GM19463 (cell line): Measurements from ENCODE around the gene ENOX2.
A peak's percentile ranks its signal among the peaks of the same experiment; 100 is the strongest.

ENCODE experiments used
- ATAC-seq: cut with Tn5 transposase; IDR thresholded peaks from one replicate; pipeline ENCODE4 v1.9.1; 2021; ENCODE audit warnings: mild to moderate bottlenecking, moderate library complexity; ENCODE audit not compliant: unreplicated experiment

The ENOX2 gene

DNA sequence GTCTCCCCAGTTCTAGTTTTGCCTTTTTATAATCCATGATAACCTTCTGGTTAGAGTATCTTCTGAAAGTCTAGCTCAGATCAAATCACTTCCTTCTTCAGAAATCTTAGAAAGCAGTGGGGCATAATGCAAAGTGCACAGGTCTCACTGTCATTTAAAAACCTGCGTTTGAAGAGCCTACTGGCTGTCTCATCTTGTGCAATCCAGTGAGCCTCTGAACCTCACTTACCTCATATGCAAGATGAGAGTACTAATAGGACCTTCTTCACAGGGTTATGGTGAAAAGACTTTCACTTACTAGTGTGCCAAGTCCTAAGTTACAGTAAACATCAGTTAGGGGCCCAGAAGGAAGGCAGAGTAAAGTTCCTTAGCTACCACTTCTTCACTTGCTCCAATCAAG lies 131.4 kb downstream of the ENOX2 start:
- ATAC-seq: no peak

DNA sequence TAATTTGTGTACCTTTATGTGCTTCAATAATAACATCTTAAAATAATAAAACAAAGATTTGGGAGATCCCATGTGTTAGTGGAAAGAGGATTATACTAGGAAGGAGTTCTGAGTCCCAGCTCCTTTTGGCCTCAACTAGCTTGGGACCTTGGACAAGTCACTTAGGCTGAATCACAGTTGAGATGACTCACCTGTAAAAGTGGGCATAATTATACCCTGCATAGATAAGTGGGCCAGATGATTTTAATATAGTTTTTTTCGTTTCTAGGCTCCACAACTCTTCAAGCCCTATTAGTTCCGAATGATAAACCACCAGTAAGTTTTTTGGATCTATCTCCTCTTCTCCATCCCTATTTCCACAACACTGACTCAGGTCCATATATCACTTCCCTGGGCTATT lies 131.8 kb downstream of the ENOX2 start:
- ATAC-seq: no peak

DNA sequence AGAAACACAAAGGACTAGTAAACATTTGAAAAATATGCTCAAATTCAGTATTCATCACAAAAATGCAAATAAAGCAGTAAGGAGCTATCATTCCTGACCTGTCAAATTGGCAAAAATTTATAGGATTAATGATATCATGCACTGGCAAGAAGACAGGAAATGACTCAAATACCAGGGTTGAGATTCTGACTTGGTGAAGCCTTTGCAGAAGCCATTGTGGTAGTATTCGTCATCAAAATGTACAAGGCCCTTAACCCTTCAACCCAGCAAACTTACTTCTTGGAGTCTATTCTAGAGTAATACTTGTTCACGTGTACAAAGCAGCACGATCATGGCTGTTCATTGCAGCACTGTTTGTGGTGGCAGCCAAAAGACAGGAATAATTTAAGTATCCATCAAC lies 132.4 kb downstream of the ENOX2 start:
- ATAC-seq: no peak

DNA sequence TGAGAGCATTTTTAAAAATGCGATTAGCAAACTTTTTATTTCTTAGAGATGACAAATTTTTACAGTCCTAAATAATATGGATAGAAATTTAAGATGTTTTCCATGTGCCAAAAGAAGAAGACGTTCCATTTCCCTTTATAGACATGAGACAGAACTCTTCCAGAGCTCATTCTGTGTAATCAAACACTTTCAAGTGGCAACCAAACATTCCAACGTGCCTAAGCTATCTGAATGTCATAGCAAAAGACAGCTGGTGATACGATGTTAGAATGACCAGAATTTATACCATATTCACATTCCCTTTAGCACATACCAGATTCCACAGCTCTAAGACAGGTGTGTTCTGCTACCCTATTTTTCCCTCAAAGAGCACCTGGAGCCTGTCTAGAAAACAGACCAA lies 133.2 kb downstream of the ENOX2 start:
- no peak for ATAC-seq

DNA sequence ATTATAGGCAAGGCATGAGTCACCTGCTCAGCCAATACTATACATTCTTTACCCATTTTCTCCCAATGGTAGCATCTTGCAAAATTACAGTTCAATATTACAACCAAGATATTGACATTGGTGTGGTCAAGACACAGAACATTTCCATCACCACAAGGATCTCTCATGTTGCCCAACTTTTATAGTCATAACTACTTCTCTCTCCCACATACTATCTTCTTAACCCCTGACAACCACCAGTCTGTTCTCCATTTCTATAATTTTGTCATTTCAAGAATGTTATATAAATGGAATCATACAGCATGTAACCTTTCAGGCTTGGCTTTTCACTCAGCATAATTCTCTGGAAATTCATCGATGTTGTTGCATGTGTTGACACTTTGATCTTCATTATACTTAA lies 144.9 kb downstream of the ENOX2 start:
- ATAC-seq: no peak

DNA sequence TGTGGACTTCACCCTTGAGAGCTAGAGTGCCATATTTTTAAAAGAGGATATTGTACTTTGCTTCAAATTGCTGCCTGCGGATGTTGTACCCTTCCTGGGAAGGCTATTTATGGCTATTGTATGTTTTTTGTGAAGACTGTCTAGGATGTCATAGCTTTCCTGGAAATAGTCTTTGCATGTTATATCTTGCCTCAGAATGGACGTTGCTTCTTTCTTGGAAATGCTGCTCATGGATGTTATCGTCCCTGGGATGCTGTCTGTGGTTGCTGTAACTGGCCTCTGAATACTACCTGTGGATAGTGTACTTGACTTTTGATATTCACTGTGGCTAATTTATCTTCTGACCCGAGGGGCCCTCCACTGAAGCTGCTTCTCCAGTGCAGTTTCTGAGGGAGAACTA lies 146.8 kb downstream of the ENOX2 start:
- ATAC-seq: no peak

DNA sequence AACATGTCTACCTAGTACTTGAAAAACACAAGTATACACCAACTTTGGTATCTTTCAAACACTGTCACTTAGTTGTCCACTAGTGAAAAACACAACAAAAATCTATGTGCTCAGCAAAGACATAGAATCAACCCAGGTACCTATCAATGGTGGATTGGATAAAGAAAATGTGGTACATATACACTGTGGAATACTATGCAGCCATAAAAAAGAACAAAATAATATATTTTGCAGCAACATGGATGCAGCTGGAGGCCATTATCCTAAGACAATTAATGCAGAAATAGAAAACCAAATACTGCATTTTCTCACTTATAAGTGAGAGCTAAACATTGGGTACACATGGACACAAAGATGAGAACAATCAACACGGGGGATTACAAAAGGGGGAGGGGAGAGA lies 148.7 kb downstream of the ENOX2 start:
- no peak for ATAC-seq

DNA sequence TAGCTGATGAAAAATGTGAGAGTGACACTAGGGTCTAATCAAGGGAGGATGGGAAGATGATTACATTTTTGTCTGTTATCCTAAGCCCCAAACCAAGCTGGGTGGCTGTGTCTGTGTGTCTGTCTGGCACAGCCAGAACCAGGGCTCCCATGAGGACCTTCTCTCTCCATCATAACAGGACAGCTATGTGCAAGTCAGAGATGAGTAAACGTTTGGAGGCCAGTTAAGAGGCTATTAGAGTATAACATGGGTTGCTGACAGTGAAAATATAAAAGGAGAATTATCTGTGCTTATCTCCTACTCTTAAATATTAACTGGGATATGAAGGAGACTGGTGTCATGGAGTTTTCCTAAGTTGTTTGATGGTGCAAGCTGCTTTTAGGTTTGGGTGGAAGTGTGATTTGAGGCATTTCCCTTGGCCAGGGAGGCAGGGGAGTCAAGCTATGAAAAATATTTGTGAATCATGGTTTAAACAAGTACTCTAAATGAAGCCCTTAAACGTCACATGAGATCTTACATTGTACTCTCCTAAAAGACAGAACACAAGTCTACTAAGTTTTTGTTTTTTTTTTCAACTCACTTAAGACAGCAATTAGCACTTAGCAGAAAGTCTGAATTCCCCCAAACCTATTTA lies 156.2 kb downstream of the ENOX2 start:
- ATAC-seq: no peak

DNA sequence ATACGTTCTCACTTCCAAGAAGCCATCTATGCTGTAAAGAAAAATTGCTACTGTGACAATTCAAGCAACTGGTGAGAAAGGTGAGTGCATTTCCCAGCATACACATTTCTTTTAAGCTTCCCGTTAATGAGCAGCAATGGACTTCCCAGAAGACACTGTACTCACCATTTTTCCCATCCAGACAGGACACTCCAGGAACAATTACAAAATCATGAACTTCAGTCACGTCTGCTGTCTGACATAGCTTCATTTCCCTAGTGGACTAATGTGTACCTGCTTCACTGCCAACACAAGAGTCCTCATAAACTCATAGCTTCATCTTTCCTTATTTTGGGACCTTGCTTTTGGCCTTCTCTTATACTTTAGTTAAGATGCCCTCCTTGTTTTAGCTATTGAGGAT lies 156.9 kb downstream of the ENOX2 start:
- no peak for ATAC-seq

DNA sequence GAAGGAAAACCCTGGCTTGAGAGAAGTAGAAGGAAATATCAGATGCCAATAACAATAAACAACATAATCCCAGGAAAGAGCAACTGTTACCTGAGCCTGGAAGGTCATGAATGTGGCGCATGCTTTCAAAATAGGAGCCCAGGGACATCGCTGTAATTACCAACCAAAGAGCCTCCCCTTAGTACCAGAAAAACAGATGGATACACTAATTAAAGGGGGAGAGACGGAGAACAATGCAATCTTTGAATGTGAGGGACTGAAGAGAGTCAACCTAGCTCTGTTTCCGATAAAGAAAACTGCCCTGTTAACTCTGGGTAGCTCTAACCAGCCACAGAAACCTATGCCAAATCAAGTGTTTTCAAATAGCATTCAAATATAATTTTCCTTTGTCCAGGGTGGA lies 161.4 kb downstream of the ENOX2 start:
- ATAC-seq: no peak

DNA sequence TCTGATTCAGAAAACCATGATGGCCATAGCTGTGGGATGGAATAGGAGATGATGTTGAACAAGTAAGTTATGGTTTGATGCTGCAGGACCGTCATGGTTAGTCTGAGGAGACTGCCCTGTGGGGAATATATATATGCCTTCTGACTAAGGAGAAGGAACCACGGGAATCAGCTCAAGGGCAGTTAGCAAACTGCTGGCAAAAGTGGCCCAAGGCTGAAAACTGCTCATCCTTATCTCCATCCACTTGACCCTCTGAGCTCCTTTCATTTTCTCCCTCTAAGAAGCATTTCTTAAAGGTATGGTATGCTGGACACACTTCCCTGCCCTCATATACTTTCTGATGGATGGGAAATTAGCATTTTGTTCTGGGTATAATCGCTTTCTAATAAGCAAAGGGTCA lies 161.9 kb downstream of the ENOX2 start:
- no peak for ATAC-seq

DNA sequence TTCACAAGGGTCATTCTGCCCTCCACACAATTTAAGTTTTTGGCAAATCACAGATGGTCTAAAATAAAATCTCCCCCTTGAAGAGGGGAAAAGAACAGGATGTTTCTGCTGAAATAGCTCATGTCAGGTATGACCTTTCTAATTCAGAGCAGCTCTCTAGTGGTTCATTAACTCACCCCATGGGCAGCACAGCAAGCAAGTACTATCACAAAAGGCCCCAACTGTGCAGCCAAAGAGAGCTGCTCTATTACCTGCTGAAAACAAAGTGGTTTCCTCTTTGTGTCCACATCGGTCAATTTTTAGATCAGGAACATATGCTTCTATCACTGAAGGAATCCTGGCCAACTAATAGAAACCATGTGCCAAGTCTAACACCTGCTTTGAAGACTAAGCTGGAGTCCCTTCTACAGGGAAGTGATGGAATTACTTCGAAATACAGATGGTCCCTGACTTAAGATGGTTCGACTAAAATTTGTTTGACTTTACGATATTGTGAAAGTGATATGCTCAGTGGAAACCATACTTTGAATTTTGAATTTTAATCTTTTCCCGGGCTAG lies 164.3 kb downstream of the ENOX2 start:
- ATAC-seq: no peak

DNA sequence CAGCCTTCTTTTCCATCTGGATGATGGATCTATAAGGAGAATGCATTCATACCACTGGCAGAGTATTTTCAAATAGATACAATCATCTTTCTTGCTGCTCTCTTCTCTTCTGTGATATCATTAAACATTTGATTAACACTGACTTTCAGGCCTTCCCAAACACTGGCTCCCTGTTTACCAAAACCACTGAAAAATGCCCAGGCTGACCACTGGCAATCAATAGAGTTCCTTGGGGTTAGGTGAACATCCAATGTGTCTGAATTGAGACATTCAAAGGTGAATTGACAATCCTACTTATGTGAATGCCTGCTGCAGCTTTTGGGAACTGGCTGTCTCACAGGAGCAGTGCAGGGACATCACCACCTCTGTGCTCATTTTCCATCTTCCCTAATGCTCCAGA lies 168.3 kb downstream of the ENOX2 start:
- no peak for ATAC-seq

DNA sequence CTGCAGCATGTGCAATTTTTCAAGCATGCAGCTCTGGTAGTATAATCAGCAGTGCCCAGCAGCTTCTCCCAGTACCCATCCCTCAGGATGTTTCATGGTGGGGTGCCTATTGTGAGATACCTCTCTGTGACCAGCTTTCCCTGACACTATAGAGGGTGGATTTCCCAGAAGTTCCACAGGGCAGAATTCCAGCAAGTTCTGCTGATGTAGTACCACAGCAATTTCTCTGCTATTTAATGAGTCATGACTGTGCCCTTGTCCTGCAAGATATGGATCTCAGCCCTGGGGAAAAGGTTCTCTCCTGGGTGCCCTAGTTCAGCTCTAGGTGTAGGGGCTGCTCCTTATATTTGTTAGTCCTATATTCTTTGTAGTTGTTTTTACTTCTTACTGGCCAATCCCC lies 174.8 kb downstream of the ENOX2 start:
- no peak for ATAC-seq

DNA sequence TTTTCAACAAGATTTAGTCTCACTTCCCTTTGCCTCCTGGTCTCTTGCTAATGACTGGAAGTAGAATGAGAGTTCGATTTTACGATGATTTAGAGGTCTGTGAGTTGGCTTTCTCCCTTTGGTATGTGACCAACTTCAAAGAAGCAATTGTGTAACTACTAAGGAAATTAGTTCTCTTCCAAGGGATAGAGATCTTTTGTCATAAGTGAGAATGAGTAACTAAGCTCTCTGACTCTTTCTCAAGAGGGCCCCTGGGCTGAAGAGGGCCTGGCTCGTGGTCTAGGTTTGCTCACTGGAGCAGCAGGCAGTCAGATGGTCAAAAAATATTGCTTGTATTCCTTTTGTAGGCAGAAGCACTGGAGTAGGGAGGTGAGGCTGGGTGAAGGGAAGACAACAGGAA lies 176.3 kb downstream of the ENOX2 start:
- ATAC-seq: no peak

DNA sequence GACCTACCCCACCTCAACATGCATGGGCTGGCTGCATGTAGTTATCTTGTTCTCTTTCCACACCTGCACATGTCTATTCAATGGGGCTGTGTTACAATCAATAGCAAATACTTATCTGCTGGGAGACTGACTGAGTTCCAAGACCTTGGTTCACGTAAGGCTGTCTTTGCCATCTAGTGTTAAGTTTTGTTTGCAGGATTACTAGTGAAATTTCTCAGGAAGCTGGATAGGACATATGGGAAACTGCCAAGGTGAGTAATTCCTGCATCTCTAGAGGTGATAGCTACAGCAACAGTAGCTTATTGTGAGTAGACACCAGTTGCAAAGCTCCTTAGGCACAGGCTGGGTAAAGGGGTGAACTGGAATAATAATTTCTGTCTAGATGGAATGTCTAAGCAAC lies 177.5 kb downstream of the ENOX2 start:
- no peak for ATAC-seq

DNA sequence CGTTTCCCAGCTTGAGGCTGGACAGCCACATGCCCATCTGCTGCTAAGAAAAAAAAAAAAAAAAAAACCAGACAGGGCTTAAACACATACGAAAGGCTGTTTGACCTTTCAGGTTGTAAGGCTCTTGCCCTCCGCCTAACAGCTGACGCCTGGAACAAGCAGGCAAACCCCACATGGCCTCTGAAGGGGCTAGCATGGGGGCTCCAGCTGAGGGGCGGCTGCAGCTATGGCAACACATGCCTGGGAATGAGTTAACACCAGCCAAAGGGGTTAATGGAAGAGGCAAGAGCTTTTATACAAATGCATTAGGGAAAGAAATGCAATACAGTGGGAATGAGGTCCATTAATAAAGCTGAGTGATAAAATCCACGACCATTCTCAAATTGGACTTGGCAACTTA lies 183.6 kb downstream of the ENOX2 start:
- no peak for ATAC-seq

DNA sequence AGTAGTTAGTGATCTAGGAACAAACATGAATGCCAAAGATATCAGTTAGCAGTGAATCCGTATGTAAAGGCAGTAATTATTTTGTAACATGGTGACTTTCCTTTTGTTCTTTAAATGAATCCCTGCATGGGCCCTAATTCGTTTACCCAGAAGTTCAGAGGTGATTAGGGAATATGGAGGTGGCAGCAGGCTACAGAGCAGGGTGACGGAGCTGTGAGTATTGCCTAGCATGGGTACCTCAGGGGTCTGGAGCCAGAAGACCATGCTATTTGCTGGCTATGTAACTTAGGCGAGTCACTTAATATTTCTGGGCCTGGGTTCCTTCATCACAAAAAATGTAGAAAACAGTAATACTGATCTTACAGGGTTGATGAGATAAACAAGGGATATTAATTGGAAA lies 184.9 kb downstream of the ENOX2 start:
- ATAC-seq: no peak

DNA sequence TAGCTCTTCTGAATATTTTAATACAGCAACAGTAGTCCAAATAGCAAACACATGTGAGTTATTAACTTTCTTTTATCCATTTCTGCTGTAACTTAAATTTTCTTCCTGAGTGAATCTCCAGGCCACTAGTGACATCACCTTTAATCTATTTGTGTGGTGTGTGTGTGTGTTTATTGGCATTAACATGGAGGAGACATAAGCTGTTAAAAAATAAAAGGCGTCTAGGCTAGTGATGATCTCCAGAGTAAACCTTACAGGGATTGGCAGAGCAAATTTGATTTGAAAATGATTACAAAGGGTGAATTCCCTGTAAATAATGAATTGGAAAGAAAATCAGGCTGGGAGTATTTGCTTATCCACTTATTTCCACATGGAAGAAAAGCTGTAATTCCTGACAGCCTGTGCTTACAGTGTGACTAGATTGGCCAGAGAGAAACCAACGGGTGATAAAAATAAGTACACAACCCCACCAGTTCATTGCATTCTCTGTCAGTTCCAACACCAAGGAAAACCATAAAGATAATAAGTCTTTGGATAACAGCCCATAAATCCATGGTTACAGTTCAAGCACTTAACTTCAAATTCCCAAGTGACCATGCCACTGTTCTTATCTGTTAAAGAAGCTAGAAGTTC lies 186.1 kb downstream of the ENOX2 start:
- no peak for ATAC-seq

DNA sequence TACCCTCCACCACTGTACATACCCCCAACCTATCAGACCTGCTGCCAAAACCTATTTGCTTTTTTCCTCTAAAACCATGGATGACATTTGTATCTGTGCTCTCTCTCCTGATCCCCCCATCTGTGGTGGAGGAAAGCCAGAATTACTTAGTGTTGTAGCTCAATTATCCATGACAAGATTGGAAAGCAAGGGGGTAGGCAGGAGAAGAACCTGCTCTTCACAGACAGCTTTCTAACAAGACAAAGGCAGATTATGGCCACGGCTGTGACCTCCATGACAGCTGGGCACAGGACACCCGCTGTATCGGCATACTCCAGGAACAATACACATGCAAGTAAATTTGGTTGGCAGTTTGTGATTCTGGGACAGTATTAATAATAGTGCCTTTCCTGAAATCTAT lies 186.7 kb downstream of the ENOX2 start:
- no peak for ATAC-seq

DNA sequence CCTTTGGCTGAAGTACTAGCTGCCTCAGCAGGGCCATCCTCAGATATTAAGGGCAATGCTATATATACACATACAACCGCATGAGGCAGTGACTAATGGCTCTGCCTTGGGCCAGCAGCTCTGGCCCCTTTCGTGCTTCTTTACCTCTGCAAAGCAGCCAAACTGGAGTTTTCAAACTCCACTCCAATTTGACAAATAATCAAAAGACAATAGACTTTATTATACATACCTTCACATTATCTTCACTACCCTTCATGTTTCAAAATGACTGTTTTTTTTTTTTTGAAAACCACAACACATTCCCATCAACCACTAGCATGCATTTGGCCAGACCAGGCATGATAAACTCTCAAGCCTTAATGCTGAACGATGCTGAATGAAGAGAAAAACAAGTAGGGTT lies 187.7 kb downstream of the ENOX2 start:
- peak; percentile 54 for ATAC-seq

DNA sequence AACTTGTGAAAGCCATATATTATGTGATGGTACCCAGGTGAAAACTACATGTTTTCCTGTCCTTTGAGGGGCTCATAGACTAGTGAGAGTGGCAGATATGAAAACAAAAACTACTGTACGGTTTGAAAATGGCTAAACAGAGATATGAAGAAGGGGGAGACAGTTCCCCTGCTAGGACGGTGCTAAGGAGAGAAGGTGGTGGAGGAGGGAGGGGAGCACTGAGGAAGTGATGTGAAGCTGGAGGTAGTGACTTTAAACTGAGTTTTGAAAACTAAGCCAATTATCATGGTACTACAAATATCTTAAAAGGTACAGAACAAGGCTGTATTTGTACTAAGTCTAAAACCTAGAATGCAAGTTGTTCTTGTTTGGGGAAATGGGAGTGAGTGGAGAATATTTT lies 188.3 kb downstream of the ENOX2 start:
- ATAC-seq: no peak

DNA sequence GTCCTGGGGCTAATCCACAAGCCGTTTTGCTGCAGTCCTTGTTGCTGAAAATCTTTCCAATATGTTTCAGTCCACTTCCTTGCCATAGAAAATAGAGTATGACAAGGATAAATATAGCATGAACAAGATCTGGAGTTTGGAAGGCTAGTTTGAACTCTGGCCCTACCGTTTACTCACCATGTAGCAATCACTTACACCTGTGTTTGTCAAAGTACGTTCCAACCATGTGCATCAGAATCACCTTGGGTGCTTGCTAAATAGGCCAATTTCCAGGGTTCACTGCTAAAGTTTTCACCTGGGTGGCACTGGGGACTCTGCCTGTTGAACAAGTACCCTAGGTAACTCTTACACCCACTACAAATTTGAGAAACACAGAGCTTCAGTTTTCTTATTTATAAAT lies 188.9 kb downstream of the ENOX2 start:
- no peak for ATAC-seq
